Esophagus squamous epithelium (tissue), 4 donors: ENCODE results near the gene FCRL2.

Experiments used
- CTCF ChIP-seq, 6 experiments: fragments of 450-650 bp in 4 of 6; fragments of 200-600 bp in 2 of 6; sonication (generic) in 2 of 6; IDR thresholded peaks; one replicate each; pipeline ENCODE4 v1.5.1; 2016 to 2019; ENCODE audit warnings: antibody characterized with exemption in 6 of 6, mild to moderate bottlenecking in 4 of 6, moderate library complexity in 4 of 6
- POLR2A ChIP-seq, 4 donors: fragments of 450-650 bp; IDR thresholded peaks; one replicate each; pipeline ENCODE4 v1.6.1; 2017; ENCODE audit warnings: antibody characterized with exemption in 4 of 4, mild to moderate bottlenecking in 4 of 4, moderate library complexity in 3 of 4

GRCh38 chr1:157785248-157785647 is 8.3 kb upstream of the FCRL2 start:
- TF ChIP-seq CTCF (IDR thresholded peaks at IDR 0.05) (no peak), POLR2A (IDR thresholded peaks at IDR 0.05) (no peak)
